K562 (cell line): ENCODE results near the gene STPG2. TPM values are rescaled to one million over a fixed set of nuclear protein-coding genes. Genes with fewer than 3 reads are reported as not detected.

Experiments
- HLTF ChIP-seq: fragments of 450-650 bp; IDR thresholded peaks from 2 replicates; pipeline ENCODE4 v1.6.1; 2016
- PHF8 ChIP-seq: fragments of 200-600 bp; sonication (generic); IDR thresholded peaks from 2 replicates; pipeline ENCODE4 v1.6.1; 2012; ENCODE audit warnings: mixed run types, mild to moderate bottlenecking, inconsistent platforms, low read length, moderate library complexity, borderline replicate concordance
- POLR2B ChIP-seq: fragments of 450-650 bp; IDR thresholded peaks from 2 replicates; pipeline ENCODE4 v1.6.1; 2018; ENCODE audit warnings: low read depth; ENCODE audit not compliant: partially characterized antibody
- POLR2H ChIP-seq: IDR thresholded peaks from 2 replicates; pipeline ENCODE4 v1.6.1; 2016; ENCODE audit warnings: missing genetic modification characterization, low read depth, mild to moderate bottlenecking, control low read depth, missing compliant biosample characterization, moderate library complexity
- RHOXF2B ChIP-seq: fragments of 250-450 bp; sonication (Bioruptor Pico); conservative IDR thresholded peaks from 2 replicates; pipeline ENCODE4 v1.5.1; 2021
- SP1 ChIP-seq: sonication (generic); formaldehyde crosslinking; IDR thresholded peaks from 2 replicates; pipeline ENCODE4 v1.8.1; 2022; ENCODE audit warnings: mild to moderate bottlenecking, missing genetic modification reagents
- ZBTB34 ChIP-seq: fragments of 250-450 bp; sonication (Bioruptor Pico); IDR thresholded peaks from 2 replicates; pipeline ENCODE4 v1.8.0; 2021; ENCODE audit warnings: mild to moderate bottlenecking, moderate library complexity
- ZC3H4 ChIP-seq: sonication (generic); formaldehyde crosslinking; IDR thresholded peaks from 2 replicates; pipeline ENCODE4 v1.9.0; 2021; ENCODE audit warnings: missing genetic modification reagents, borderline replicate concordance
- ZNF212 ChIP-seq: fragments of 450-650 bp; formaldehyde crosslinking; IDR thresholded peaks from 2 replicates; pipeline ENCODE4 v1.4.0; 2020; ENCODE audit warnings: mild to moderate bottlenecking
- ZNF407 ChIP-seq: fragments of 450-650 bp; IDR thresholded peaks from 2 replicates; pipeline ENCODE4 v1.6.1; 2016; ENCODE audit warnings: low read depth
- ZZZ3 ChIP-seq: fragments of 450-650 bp; IDR thresholded peaks from 2 replicates; pipeline ENCODE4 v1.6.1; 2016; ENCODE audit warnings: antibody characterized with exemption, mild to moderate bottlenecking, moderate library complexity
- polyA plus RNA-seq, 8 experiments: library from polyadenylated mRNA; depleted of rRNA in 4 of 8; stranded (reverse) in 5 of 8; unstranded in 3 of 8; fragments of >200 nt; fragmentation: Nextera tagmentation in 2 of 8; fragmentation: Illumina TruSeq in 1 of 8; extraction: Ambion mirVana in 2 of 8; extraction: Trizol in 1 of 8; gene quantifications; 2 replicates each; pipeline versions ENCODE4 v1.2.1 to v1.2.3, GENCODE V29; 2011 to 2014; ENCODE audit warnings: inconsistent platforms in 1 of 8, missing spikeins in 1 of 8
- total RNA-seq, 7 experiments: library from RNA; depleted of rRNA in 6 of 7; stranded (reverse); fragments of >200 nt in 6 of 7; fragmentation: Illumina TruSeq in 2 of 7; extraction: Trizol in 2 of 7; gene quantifications; 2 replicates each; pipeline versions ENCODE4 v1.2.1 to v1.2.3, GENCODE V29; 2011 to 2021; ENCODE audit warnings: low replicate concordance in 1 of 7
- TF ChIP-seq, protein P1 (sequence below): fragments of 450-650 bp; IDR thresholded peaks from 2 replicates; pipeline ENCODE4 v1.7.0; 2016; ENCODE audit warnings: borderline replicate concordance

The STPG2 gene
- total and polyA plus RNA-seq, 9 of the 15 experiments (the other 6 are each of a cell fraction or from before 2014, with no cell fraction given) = not detected

DNA sequence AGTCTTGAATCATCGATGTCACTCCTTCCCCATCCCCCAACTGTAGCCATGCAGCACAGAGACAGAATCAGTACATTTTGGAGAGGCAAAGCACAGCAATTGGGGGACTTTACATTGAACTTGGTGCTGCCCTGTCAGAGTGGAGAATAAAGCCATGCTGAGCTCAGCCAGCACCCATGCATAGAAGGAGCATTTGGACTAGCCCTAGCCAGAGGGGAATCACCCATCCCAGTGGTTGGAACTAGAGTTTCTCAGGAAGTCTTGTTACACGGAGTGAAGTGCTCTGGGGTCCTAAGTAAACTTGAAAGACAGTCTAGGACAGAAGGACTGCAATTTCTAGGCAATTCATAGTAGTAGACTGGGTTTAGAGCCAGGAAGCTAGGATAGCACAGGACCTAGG lies 49.6 kb downstream of the STPG2 start (continued):
- TF ChIP-seq ZNF407 (no peak), SP1 (CRISPR knock-in tag) (no peak), POLR2H (tag) (no peak), ZBTB34 (CRISPR knock-in tag) (no peak), ZC3H4 (CRISPR knock-in tag) (no peak), ZNF212 (CRISPR knock-in tag) (no peak), RHOXF2B (CRISPR knock-in tag) (no peak), HLTF (no peak), POLR2B (no peak), ZZZ3 (no peak), PHF8 (no peak)
- TF ChIP-seq, protein P1, sequence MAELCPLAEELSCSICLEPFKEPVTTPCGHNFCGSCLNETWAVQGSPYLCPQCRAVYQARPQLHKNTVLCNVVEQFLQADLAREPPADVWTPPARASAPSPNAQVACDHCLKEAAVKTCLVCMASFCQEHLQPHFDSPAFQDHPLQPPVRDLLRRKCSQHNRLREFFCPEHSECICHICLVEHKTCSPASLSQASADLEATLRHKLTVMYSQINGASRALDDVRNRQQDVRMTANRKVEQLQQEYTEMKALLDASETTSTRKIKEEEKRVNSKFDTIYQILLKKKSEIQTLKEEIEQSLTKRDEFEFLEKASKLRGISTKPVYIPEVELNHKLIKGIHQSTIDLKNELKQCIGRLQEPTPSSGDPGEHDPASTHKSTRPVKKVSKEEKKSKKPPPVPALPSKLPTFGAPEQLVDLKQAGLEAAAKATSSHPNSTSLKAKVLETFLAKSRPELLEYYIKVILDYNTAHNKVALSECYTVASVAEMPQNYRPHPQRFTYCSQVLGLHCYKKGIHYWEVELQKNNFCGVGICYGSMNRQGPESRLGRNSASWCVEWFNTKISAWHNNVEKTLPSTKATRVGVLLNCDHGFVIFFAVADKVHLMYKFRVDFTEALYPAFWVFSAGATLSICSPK = no peak
